ENCODE measurements around the gene CEBPZOS.
"Not testable (repeated sequence)": the region's sequence is repeated elsewhere in the genome, so short reads cannot be mapped to it uniquely, and the experiment has no call there.

Gene CEBPZOS

GRCh38 chr2:37191253-37191652, 5.0 kb upstream of the CEBPZOS start:
- no peak for DNase-seq (ENCODE audit: low read depth)

GRCh38 chr2:37191747-37192146, 4.5 kb upstream of the CEBPZOS start:
- no peak for DNase-seq (ENCODE audit: low read depth)

- no peak for DNase-seq (ENCODE audit: low read depth)
These were observed 3.7 kb upstream of the CEBPZOS start for GRCh38 chr2:37192551-37192950.

GRCh38 chr2:37195862-37196319, 405 bp upstream of the CEBPZOS start:
- DNase-seq (ENCODE audit: low read depth), result not testable (repeated sequence)

- no peak for DNase-seq (ENCODE audit: low read depth)
These were observed 2.4 kb downstream of the CEBPZOS start for GRCh38 chr2:37198681-37199065.

GRCh38 chr2:37201208-37201607, 4.9 kb downstream of the CEBPZOS start:
- DNase-seq (ENCODE audit: low read depth), result peak; percentile 55

GRCh38 chr2:37201766-37202165, 5.5 kb downstream of the CEBPZOS start:
- peak; percentile 69 for DNase-seq (ENCODE audit: low read depth)

GRCh38 chr2:37203708-37204107, 7.4 kb downstream of the CEBPZOS start:
- no peak for DNase-seq (ENCODE audit: low read depth)

- not testable (repeated sequence) for DNase-seq (ENCODE audit: low read depth)
These were observed 8.9 kb downstream of the CEBPZOS start for GRCh38 chr2:37205071-37205661.

- DNase-seq (ENCODE audit: low read depth), result no peak
These were observed 9.5 kb downstream of the CEBPZOS start for GRCh38 chr2:37205689-37206341.

- not testable (repeated sequence) for DNase-seq (ENCODE audit: low read depth)
These were observed 10.5 kb downstream of the CEBPZOS start for GRCh38 chr2:37206760-37207159.

GRCh38 chr2:37211212-37211611, 14.9 kb downstream of the CEBPZOS start:
- no peak for DNase-seq (ENCODE audit: low read depth)

- DNase-seq (ENCODE audit: low read depth), result no peak
These were observed 15.6 kb downstream of the CEBPZOS start for GRCh38 chr2:37211939-37212338.

- DNase-seq (ENCODE audit: low read depth), result no peak
These were observed 19.0 kb downstream of the CEBPZOS start for GRCh38 chr2:37215250-37215649.

GRCh38 chr2:37219046-37219445, 22.8 kb downstream of the CEBPZOS start:
- no peak for DNase-seq (ENCODE audit: low read depth)

- no peak for DNase-seq (ENCODE audit: low read depth)
These were observed 26.8 kb downstream of the CEBPZOS start for GRCh38 chr2:37223131-37223530.

- DNase-seq (ENCODE audit: low read depth), result no peak
These were observed 27.8 kb downstream of the CEBPZOS start for GRCh38 chr2:37224063-37224462.

- not testable (repeated sequence) for DNase-seq (ENCODE audit: low read depth)
These were observed 28.8 kb downstream of the CEBPZOS start for GRCh38 chr2:37225129-37225528.

- no peak for DNase-seq (ENCODE audit: low read depth)
These were observed 30.6 kb downstream of the CEBPZOS start for GRCh38 chr2:37226863-37227262.

- no peak for DNase-seq (ENCODE audit: low read depth)
These were observed 32.5 kb downstream of the CEBPZOS start for GRCh38 chr2:37228788-37229187.

- DNase-seq (ENCODE audit: low read depth), result no peak
These were observed 34.3 kb downstream of the CEBPZOS start for GRCh38 chr2:37230581-37230980.

GRCh38 chr2:37231241-37232130, 35.2 kb downstream of the CEBPZOS start, which contains the start of the genes CEBPZ and NDUFAF7:
Gene CEBPZ, minus strand, starts transcription at chr2:37231596. Its CDS starts 29 bp downstream, at chr2:37231567.
Gene NDUFAF7, plus strand, starts transcription at chr2:37231658. Its CDS starts 48 bp downstream, at chr2:37231706.
- peak; percentile 95 for DNase-seq (ENCODE audit: low read depth)
